GM19193 (cell line): ENCODE results near the gene TUBA3E.

Experiments
- POLR2A ChIP-seq: IDR thresholded peaks from 4 replicates; pipeline ENCODE4 v1.6.1; 2011; ENCODE audit not compliant: insufficient read depth, insufficient read length; ENCODE audit errors: extremely low read depth

TUBA3E gene

GRCh38 chr2:130198343-130198742 is at the start of gene TUBA3E:
TUBA3E (minus strand) TSS chr2:130198439; CDS start chr2:130198360, 79 bp downstream.
- no peak for TF ChIP-seq POLR2A

DNA sequence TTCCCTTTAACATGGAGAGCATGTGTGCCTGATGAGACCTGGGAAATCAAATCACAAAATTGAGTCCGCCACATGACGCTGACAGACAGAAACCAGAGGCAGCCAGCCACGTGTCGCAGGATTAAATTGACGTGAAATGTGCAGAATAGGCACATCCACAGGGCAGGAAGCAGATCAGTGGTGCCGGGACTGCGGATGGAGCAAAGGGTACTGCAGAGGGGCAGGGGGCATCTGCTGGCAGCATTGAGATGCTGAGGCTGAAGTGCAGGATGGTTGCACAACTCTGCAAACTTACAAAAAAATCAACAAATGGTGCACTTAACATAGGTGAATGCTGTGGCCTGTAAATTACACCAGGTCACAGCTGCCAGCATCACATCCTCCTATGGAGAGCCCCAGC is 48.2 kb upstream of the TUBA3E start:
- no peak for TF ChIP-seq POLR2A

DNA sequence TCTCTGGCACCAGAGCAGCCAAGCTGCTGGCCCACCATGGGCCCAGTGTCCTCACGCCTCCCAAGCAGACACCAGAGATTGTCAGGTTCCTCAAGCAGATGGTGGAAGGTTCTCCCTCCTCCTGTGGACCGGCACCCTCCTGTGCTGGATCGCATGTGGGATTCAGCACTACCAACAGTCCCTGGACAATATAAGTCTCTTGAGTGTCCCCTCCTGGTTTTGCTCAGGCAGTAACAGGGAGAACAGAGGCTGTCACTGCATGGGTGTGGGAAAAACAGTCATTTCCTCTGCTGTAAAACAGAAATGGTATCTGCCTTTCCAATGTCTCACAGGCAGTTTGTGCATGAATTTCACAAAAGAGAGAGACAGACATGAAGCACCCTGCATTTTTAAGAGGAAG is 47.7 kb upstream of the TUBA3E start:
- TF ChIP-seq POLR2A = no peak

GRCh38 chr2:130243359-130243758 is 45.1 kb upstream of the TUBA3E start:
- no peak for TF ChIP-seq POLR2A

GRCh38 chr2:130241041-130241707 is 42.9 kb upstream of the TUBA3E start:
- TF ChIP-seq POLR2A = no peak

DNA sequence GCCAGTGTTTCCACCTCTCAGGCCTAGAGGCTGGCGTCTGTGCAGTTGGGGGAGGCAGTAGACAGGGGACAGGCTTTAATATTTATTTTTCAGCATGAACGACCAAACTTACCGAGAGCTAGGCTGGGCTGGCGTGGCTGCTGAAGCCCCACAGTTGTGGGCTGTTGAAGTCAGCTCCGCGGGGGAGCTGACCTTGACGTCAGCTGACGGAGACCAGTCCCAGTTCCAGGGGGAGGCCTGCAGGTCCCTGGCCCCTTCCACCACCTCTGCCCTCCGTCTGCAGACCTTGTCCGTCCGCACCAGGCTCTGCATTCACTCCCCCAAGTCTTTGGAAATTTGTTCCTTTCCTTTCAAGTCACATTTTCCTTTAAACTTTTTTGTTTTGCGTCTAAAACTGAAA is 33.4 kb upstream of the TUBA3E start:
- TF ChIP-seq POLR2A = no peak

DNA sequence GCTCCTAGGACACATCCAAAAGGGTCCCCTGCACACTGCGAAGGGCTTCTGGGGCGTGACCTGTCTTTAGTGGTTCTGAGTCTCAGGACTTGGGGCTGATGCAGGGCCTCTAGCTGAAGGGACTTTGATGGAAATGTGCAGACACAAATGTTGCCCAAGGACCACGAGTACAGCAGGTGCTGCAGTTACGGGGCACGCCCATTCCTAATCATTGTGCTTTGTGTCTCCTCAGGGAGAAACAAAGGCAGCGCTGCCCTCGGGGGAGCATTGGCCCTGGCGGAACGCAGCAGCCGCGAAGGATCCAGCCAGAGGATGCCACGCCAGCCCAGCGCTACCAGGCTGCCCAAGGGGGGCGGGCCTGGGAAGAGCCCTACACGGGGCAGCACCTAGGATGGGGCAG is 8.0 kb downstream of the TUBA3E start:
- TF ChIP-seq POLR2A = no peak

DNA sequence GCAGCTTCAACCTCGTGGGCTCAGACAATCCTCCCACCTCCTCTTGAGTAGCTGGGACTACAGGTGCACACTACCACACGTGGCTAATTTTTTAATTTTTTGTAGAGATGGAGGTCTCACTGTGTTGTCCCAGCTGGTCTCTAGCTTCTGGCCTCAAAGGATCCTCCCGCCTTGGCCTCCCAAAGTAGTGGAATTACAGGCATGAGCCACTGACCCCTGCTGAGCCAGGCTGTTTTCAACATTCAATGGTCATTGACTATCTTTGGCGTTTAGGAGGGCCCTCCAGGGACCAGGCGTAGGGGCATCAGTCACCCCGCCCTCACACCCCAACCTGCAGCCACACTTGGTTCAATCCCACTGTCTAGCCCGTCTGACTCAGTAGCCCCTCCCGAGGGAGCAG is 11.0 kb downstream of the TUBA3E start:
- no peak for TF ChIP-seq POLR2A

GRCh38 chr2:130186391-130186790 is 11.8 kb downstream of the TUBA3E start:
- TF ChIP-seq POLR2A = no peak

GRCh38 chr2:130185896-130186295 is 12.3 kb downstream of the TUBA3E start:
- TF ChIP-seq POLR2A = no peak

- TF ChIP-seq POLR2A = no peak
Measured at GRCh38 chr2:130185436-130185835, 12.8 kb downstream of the TUBA3E start.

GRCh38 chr2:130183512-130184373 is 14.5 kb downstream of the TUBA3E start:
- TF ChIP-seq POLR2A = no peak

DNA sequence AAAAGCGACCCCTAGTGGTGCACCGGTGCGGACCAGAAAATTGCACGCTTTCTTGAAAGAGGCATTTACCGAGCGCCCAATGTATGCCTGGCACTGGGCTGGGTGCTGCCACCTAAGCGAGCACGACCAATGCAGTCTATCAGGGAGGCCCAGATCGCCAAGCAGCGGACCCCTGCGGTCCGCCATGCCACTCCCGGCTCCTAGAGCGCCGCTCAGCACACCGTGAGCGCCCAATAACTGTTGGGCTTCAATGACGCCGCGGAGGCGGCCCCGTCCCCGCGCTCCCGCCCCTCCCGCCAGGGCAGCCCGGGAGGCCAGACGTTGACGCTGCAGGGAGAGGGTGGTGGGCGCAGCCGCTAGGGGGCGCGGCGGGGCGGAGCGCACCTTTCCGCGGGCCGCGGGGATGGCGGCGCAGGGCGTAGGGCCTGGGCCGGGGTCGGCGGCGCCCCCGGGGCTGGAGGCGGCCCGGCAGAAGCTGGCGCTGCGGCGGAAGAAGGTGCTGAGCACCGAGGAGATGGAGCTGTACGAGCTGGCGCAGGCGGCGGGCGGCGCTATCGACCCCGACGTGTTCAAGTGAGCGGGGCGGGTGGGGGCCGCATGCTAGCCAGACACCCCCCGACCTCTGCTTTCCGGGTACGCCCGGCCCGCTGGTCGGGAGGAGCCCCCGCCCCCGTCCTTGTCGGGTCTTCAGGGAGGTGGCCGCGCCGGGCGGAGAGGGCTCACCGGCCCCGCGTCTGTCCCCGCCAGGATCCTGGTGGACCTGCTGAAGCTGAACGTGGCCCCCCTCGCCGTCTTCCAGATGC is 16.2 kb downstream of the TUBA3E start, which contains the start of gene MZT2B:
TSS of gene MZT2B (plus strand) at position 383 of the 803 bp plus-strand sequence. CDS start at position 404, 21 bp downstream.
- TF ChIP-seq POLR2A = peak; percentile 71

GRCh38 chr2:130181325-130181879 is 16.8 kb downstream of the TUBA3E start, which contains the start of gene SMPD4:
SMPD4 (minus strand) TSS chr2:130181602; CDS start chr2:130176592, 5,010 bp downstream.
- TF ChIP-seq POLR2A = peak; percentile 49

DNA sequence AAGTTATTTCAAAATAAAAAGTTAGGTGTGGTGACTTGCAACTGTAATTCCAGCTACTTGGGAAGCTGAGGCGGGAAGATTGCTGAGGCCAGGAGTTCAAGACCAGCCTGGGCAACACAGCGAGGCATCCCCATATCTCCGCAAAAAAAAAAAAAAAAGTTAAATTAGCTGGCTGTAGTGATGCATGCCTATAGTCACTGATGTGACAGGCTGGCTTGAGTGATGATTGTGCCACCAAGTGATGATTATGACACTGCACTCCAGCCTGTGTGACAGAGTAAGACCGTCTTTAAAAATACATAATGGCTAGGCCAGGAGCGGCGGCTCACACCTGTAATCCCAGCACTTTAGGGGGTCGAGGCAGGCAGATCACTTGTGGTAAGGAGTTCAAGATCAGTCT is 28.3 kb downstream of the TUBA3E start:
- TF ChIP-seq POLR2A = no peak

DNA sequence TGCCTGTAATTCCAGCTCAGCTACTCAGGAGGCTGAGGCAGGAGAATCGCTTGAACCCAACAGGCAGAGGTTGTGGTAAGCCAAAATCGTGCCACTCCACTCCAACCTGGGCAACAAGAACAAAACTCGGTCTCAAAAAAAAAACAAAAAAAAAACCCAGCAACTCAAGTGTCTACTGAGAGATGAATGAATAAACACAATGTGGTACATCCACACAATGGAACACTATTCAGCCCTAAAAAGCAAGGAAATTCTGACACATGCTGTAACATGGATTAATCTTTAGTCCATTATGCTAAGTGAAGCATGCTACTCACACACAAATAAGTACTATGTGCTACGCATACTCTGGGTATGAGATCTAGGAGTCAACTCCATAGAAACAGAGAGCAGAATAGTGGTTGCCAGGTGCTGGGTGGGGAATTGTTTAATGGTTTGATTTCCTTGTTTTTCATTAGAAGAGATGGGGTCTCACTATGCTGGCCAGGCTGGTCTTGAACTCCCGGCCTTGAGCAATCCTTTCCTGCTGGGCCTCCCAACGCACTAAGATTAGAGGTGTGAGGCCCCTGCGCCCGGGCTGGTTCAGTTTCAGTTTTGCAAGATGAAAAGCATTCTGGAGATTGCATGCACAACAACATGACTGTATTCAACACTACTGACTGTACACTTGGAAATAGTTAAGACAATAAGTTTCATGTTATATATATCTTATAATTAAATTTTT is 32.8 kb downstream of the TUBA3E start:
- TF ChIP-seq POLR2A = no peak
